ENCODE data around the gene ABCC8. TPM values are rescaled to one million over a fixed set of nuclear protein-coding genes. Genes with fewer than 3 reads are reported as not detected.
A peak's percentile ranks its signal among the peaks of the same experiment; 100 is the strongest.

Gene ABCC8
- not detected for polyA plus RNA-seq

- no peak within 1 kb of the TSS for H3K4me3 Mint-ChIP-seq
- peaks cover 27% of the 10 kb centered on the region for H3K27me3 Mint-ChIP-seq
- H3K4me1 Mint-ChIP-seq, result peaks cover 0 to 4% (median 1%) of the 10 kb centered on the region in 3 donors
- H3K9me3 Mint-ChIP-seq, result peaks cover 0 to 2% (median 0%) of the 10 kb centered on the region in 3 donors
- no peaks in the 10 kb centered on the region for H3K36me3 Mint-ChIP-seq
- no peak within 1 kb of the TSS for H3K27ac Mint-ChIP-seq
Measured at GRCh38 chr11:17476317-17477083, at the start of gene ABCC8. TSS of gene ABCC8 (minus strand) at chr11:17476845. CDS start at chr11:17476776, 69 bp downstream.

DNA sequence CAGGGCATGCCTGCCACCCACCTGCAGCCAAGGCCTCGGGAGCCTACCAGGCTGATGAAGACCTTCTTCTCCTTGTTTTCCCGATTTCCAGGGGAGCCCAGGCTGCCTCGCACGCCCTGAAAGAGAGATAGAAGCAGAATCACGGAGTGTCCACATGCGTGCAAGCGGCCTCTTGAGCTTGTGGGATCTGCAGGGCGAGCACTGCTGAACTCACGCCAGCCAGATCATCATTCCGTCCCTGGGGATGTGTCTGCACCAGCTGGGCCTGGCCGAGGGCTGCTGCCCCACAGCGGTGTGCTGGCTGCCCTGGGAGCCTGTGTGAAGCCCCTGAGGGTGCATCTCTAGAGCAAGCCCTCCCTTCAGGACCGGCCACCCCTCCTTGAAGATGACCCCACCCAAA is 49.7 kb upstream of the ABCC8 start:
- no peak overlapping the region for H3K4me3 Mint-ChIP-seq
- H3K4me1 Mint-ChIP-seq, result peaks cover 0 to 2% (median 0%) of the 10 kb centered on the region in 3 donors
- H3K27ac Mint-ChIP-seq, result no peak overlapping the region
- no peaks in the 10 kb centered on the region for H3K36me3 Mint-ChIP-seq
- H3K27me3 Mint-ChIP-seq, result peaks cover 4% of the 10 kb centered on the region
- H3K9me3 Mint-ChIP-seq, result no peaks in the 10 kb centered on the region

- H3K27me3 Mint-ChIP-seq, result peaks cover 2% of the 10 kb centered on the region
- H3K36me3 Mint-ChIP-seq, result no peaks in the 10 kb centered on the region
- H3K9me3 Mint-ChIP-seq, result no peaks in the 10 kb centered on the region
- no peak overlapping the region for H3K4me3 Mint-ChIP-seq
- no peak overlapping the region for H3K27ac Mint-ChIP-seq
- H3K4me1 Mint-ChIP-seq, result peaks cover 0 to 2% (median 0%) of the 10 kb centered on the region in 3 donors
Measured at GRCh38 chr11:17525570-17525969, 48.9 kb upstream of the ABCC8 start.

- peaks cover 2% of the 10 kb centered on the region for H3K27me3 Mint-ChIP-seq
- H3K4me1 Mint-ChIP-seq, result peaks cover 0 to 2% (median 0%) of the 10 kb centered on the region in 3 donors
- H3K9me3 Mint-ChIP-seq, result no peaks in the 10 kb centered on the region
- H3K4me3 Mint-ChIP-seq, result no peak overlapping the region
- H3K36me3 Mint-ChIP-seq, result no peaks in the 10 kb centered on the region
- H3K27ac Mint-ChIP-seq, result no peak overlapping the region
Measured at GRCh38 chr11:17524221-17524620, 47.6 kb upstream of the ABCC8 start.

- Mint-ChIP-seq H3K4me1 (peaks cover 0 to 2% (median 0%) of the 10 kb centered on the region in 3 donors), H3K9me3 (no peaks in the 10 kb centered on the region), H3K27ac (no peak overlapping the region), H3K4me3 (no peak overlapping the region), H3K27me3 (peaks cover 7% of the 10 kb centered on the region), H3K36me3 (no peaks in the 10 kb centered on the region)
Measured at GRCh38 chr11:17522655-17523054, 46.0 kb upstream of the ABCC8 start.

DNA sequence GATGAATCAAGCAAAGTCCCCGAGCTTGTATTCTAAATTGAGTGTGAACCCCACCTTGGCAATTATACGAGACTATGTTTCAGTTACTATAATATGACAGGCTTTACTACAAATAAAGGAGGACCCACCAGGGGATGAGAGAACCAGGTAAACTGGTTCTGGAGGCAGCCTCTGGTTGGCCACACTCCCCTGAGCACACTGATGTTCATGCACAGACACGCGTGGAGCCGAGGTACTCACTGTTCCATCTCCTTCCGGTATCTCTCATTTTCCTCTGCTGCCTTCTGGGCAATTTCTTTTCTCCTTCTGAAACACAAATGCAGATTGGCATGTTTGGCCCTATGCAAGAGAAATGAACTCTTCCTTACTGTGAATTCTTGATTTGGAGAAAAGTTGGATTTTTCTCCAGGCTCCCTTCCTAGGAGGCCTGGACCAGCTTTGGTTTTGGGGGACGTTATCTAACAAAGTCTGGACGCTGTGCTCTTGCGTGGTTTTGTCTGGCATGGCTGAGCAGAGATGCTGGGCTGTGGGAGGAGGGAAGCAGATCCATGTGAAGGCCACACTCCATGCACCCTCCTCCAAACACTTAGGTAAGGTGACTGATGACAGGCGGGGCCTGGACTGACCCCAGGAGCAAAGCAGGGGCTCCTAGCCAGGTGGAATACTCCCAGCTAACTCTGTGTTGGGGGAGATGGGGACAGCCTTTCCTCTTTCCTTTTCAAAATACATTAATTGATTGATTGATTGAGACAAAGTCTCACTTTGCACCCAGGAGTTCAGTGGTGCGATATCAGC is 44.7 kb upstream of the ABCC8 start:
- peaks cover 0 to 2% (median 0%) of the 10 kb centered on the region in 3 donors for H3K4me1 Mint-ChIP-seq
- H3K36me3 Mint-ChIP-seq, result no peaks in the 10 kb centered on the region
- no peak overlapping the region for H3K4me3 Mint-ChIP-seq
- H3K27ac Mint-ChIP-seq, result no peak overlapping the region
- no peaks in the 10 kb centered on the region for H3K9me3 Mint-ChIP-seq
- peaks cover 9% of the 10 kb centered on the region for H3K27me3 Mint-ChIP-seq

DNA sequence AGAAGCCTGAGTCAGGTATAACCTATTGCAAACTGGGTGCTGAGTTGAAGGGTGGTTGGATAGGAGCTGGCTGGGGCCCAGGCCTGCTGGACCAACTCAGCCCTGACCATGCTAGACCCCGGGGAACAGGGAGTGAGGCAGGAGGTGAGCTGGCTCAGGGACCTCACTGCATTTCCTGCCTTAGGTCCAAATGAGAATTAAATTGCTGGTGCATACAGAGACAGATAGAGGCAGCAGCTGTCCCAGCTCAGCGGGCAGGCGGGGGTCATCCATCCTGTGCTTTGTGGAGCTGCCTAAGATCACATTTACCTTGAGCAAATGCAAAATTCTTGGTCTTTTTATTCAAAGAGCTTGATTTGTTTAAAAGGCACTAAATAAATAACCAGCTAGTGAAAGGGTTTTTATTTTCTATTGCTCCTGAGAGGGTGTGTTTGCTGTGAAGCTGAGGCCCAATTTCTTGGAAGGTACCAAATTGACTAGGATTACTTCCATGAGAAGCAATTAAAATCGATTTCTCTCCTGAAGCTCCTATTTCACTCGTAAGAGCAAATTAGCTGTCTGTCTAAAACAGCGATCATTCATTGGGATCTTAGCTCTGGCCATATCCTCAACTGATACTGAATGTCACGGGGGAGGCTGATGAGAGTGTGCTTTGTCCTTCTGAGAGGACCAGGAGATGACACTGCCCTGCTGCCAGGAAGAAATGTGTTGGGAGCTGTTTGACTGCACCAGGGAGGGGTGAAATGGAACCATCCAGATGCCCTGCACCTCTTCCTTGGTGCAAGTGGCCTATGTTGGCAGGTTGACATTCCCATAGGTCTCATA is 42.6 kb upstream of the ABCC8 start:
- no peaks in the 10 kb centered on the region for H3K36me3 Mint-ChIP-seq
- H3K27me3 Mint-ChIP-seq, result peaks cover 10% of the 10 kb centered on the region
- no peak overlapping the region for H3K27ac Mint-ChIP-seq
- peaks cover 0 to 2% (median 0%) of the 10 kb centered on the region in 3 donors for H3K4me1 Mint-ChIP-seq
- no peaks in the 10 kb centered on the region for H3K9me3 Mint-ChIP-seq
- no peak overlapping the region for H3K4me3 Mint-ChIP-seq

GRCh38 chr11:17518366-17518765 is 41.7 kb upstream of the ABCC8 start:
- H3K27me3 Mint-ChIP-seq, result peaks cover 10% of the 10 kb centered on the region
- H3K36me3 Mint-ChIP-seq, result no peaks in the 10 kb centered on the region
- no peak overlapping the region for H3K4me3 Mint-ChIP-seq
- H3K27ac Mint-ChIP-seq, result no peak overlapping the region
- H3K9me3 Mint-ChIP-seq, result no peaks in the 10 kb centered on the region
- peaks cover 0 to 2% (median 0%) of the 10 kb centered on the region in 3 donors for H3K4me1 Mint-ChIP-seq

DNA sequence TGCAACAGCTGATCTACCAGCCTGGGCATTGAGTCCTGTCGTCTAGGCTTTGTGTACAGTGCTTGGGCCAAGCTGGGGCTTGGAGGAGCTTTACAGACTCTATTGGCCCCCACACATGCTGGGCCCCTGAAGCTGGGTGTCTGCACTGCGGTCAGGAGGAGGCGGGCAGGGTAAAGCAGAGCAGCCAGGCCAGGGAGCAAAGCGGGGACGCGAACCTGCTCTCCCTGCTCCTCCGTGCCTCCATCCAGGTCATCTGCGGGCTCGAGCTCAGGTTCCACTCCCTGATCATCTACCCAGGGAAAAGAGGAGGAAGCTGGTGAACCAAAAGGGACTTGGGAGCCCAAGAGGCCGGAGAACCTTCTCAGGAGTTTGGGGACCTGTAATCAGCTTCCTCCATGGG is 40.5 kb upstream of the ABCC8 start:
- Mint-ChIP-seq H3K4me1 (peaks cover 0 to 2% (median 0%) of the 10 kb centered on the region in 3 donors), H3K27me3 (peaks cover 10% of the 10 kb centered on the region), H3K36me3 (no peaks in the 10 kb centered on the region), H3K27ac (no peak overlapping the region), H3K4me3 (no peak overlapping the region), H3K9me3 (no peaks in the 10 kb centered on the region)

- H3K27me3 Mint-ChIP-seq, result peaks cover 10% of the 10 kb centered on the region
- peaks cover 0 to 2% (median 0%) of the 10 kb centered on the region in 3 donors for H3K4me1 Mint-ChIP-seq
- H3K36me3 Mint-ChIP-seq, result no peaks in the 10 kb centered on the region
- H3K4me3 Mint-ChIP-seq, result peak overlapping the region in 1 of 4 donors; percentile 45
- H3K27ac Mint-ChIP-seq, result no peak overlapping the region
- no peaks in the 10 kb centered on the region for H3K9me3 Mint-ChIP-seq
Measured at GRCh38 chr11:17516551-17517150, 40.0 kb upstream of the ABCC8 start.

GRCh38 chr11:17515443-17516176 is 39.0 kb upstream of the ABCC8 start:
- H3K4me3 Mint-ChIP-seq, result peak overlapping the region in 1 of 4 donors; percentile 67
- peaks cover 10% of the 10 kb centered on the region for H3K27me3 Mint-ChIP-seq
- H3K36me3 Mint-ChIP-seq, result no peaks in the 10 kb centered on the region
- no peaks in the 10 kb centered on the region for H3K9me3 Mint-ChIP-seq
- H3K27ac Mint-ChIP-seq, result no peak overlapping the region
- H3K4me1 Mint-ChIP-seq, result no peaks in the 10 kb centered on the region

DNA sequence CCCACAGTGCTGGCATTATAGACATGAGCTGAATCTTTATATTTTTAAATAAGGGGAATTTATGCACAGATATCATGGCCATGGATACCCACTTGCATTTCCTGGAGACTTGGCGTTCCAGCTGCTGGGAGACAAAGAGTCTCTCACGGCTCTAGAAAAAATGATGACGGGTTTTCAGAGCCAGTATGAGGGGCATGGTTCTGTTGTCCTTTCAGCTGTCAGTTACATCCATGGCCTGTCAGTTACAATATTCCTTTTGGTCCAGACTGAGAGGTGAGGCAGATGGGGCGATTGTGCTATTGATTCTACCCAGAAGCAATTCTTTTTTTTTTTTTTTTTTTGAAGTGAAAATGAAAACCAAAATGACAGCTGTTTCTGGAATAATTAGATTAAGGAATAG is 37.8 kb upstream of the ABCC8 start:
- Mint-ChIP-seq H3K4me3 (no peak overlapping the region), H3K36me3 (no peaks in the 10 kb centered on the region), H3K9me3 (no peaks in the 10 kb centered on the region), H3K4me1 (no peaks in the 10 kb centered on the region), H3K27me3 (peaks cover 9% of the 10 kb centered on the region), H3K27ac (no peak overlapping the region)

GRCh38 chr11:17513853-17514252 is 37.2 kb upstream of the ABCC8 start:
- Mint-ChIP-seq H3K27me3 (peaks cover 9% of the 10 kb centered on the region), H3K4me3 (no peak overlapping the region), H3K4me1 (no peaks in the 10 kb centered on the region), H3K9me3 (no peaks in the 10 kb centered on the region), H3K27ac (no peak overlapping the region), H3K36me3 (no peaks in the 10 kb centered on the region)

DNA sequence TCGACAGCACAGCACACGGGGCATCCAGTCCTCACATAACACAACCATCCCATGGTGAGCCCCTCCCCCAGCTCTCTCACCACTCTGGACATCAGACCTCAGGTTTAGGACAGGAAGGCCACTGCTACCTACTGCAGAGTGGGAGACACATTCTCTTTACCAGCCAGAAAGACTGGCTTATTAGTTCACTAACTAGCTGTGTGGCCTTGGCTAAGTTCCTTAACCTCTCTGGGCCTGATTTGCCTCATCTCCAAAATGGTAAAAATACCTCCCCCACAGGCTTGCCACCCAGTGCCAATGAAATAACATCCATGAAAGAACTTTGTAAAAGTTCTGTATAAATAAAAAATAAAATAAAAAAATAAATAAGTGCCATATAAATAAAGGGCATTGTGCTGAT is 35.5 kb upstream of the ABCC8 start:
- Mint-ChIP-seq H3K27ac (no peak overlapping the region), H3K4me3 (no peak overlapping the region), H3K9me3 (no peaks in the 10 kb centered on the region), H3K27me3 (peaks cover 8% of the 10 kb centered on the region), H3K4me1 (no peaks in the 10 kb centered on the region), H3K36me3 (no peaks in the 10 kb centered on the region)
